ENCODE data around the gene G2E3. TPM values are rescaled to one million over a fixed set of nuclear protein-coding genes. Genes with fewer than 3 reads are reported as not detected.

The G2E3 gene
- total RNA-seq, 2 donors from 2014 or later, result 4.2 to 4.5 TPM

GRCh38 chr14:30564235-30564867 lies 5.4 kb downstream of the G2E3 start:
- Histone ChIP-seq H3K36me3 (no peaks in the 10 kb centered on the region), H3K9me3 (no peaks in the 10 kb centered on the region), H3K27me3 (no peaks in the 10 kb centered on the region), H3K4me1 (peaks cover 0 to 18% of the 10 kb centered on the region in 2 donors), H3K27ac (no peak overlapping the region), H3K4me3 (no peak overlapping the region)
- TF ChIP-seq CTCF (IDR thresholded peaks at IDR 0.05), result no peak
- no peak for DNase-seq (ENCODE audit: low spot score)

GRCh38 chr14:30564868-30565248 lies 5.9 kb downstream of the G2E3 start:
- H3K27me3 ChIP-seq, result no peaks in the 10 kb centered on the region
- no peaks in the 10 kb centered on the region for H3K9me3 ChIP-seq
- no peak for DNase-seq (ENCODE audit: low spot score)
- peaks cover 0 to 15% of the 10 kb centered on the region in 2 donors for H3K4me1 ChIP-seq
- H3K36me3 ChIP-seq, result no peaks in the 10 kb centered on the region
- no peak for TF ChIP-seq CTCF (IDR thresholded peaks at IDR 0.05)
- H3K27ac ChIP-seq, result no peak overlapping the region
- H3K4me3 ChIP-seq, result no peak overlapping the region

GRCh38 chr14:30569216-30569902 lies 10.4 kb downstream of the G2E3 start:
- TF ChIP-seq CTCF (IDR thresholded peaks at IDR 0.05), result no peak
- Histone ChIP-seq H3K36me3 (no peaks in the 10 kb centered on the region), H3K9me3 (no peaks in the 10 kb centered on the region), H3K4me1 (no peaks in the 10 kb centered on the region), H3K27ac (no peak overlapping the region), H3K4me3 (no peak overlapping the region), H3K27me3 (no peaks in the 10 kb centered on the region)
- DNase-seq (ENCODE audit: low spot score), result no peak

- no peak for TF ChIP-seq CTCF (IDR thresholded peaks at IDR 0.05)
- Histone ChIP-seq H3K27ac (no peak overlapping the region), H3K9me3 (no peaks in the 10 kb centered on the region), H3K27me3 (no peaks in the 10 kb centered on the region), H3K36me3 (no peaks in the 10 kb centered on the region), H3K4me3 (no peak overlapping the region), H3K4me1 (no peaks in the 10 kb centered on the region)
- no peak for DNase-seq (ENCODE audit: low spot score)
Measured at GRCh38 chr14:30569903-30570226, 10.9 kb downstream of the G2E3 start.

GRCh38 chr14:30572237-30572636 lies 13.3 kb downstream of the G2E3 start:
- Histone ChIP-seq H3K36me3 (no peaks in the 10 kb centered on the region), H3K4me3 (no peak overlapping the region), H3K4me1 (no peaks in the 10 kb centered on the region), H3K27ac (no peak overlapping the region), H3K27me3 (no peaks in the 10 kb centered on the region), H3K9me3 (no peaks in the 10 kb centered on the region)
- no peak for DNase-seq (ENCODE audit: low spot score)
- TF ChIP-seq CTCF (IDR thresholded peaks at IDR 0.05), result no peak

GRCh38 chr14:30572771-30573170 lies 13.8 kb downstream of the G2E3 start:
- no peaks in the 10 kb centered on the region for H3K9me3 ChIP-seq
- H3K36me3 ChIP-seq, result no peaks in the 10 kb centered on the region
- TF ChIP-seq CTCF (IDR thresholded peaks at IDR 0.05), result no peak
- no peaks in the 10 kb centered on the region for H3K4me1 ChIP-seq
- no peak overlapping the region for H3K27ac ChIP-seq
- DNase-seq (ENCODE audit: low spot score), result no peak
- H3K4me3 ChIP-seq, result no peak overlapping the region
- no peaks in the 10 kb centered on the region for H3K27me3 ChIP-seq

All from right atrium auricular region (tissue), 2 donors.